Astrocyte of the hippocampus (primary cell): ENCODE data around the gene MX1.
A peak's percentile ranks its signal among the peaks of the same experiment; 100 is the strongest.

Experiments used
- DNase-seq: peaks from one replicate; pipeline ENCODE4 v3.0.0; 2011; ENCODE audit warnings: low read depth, low spot score

Gene MX1, protein sequence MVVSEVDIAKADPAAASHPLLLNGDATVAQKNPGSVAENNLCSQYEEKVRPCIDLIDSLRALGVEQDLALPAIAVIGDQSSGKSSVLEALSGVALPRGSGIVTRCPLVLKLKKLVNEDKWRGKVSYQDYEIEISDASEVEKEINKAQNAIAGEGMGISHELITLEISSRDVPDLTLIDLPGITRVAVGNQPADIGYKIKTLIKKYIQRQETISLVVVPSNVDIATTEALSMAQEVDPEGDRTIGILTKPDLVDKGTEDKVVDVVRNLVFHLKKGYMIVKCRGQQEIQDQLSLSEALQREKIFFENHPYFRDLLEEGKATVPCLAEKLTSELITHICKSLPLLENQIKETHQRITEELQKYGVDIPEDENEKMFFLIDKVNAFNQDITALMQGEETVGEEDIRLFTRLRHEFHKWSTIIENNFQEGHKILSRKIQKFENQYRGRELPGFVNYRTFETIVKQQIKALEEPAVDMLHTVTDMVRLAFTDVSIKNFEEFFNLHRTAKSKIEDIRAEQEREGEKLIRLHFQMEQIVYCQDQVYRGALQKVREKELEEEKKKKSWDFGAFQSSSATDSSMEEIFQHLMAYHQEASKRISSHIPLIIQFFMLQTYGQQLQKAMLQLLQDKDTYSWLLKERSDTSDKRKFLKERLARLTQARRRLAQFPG

DNA sequence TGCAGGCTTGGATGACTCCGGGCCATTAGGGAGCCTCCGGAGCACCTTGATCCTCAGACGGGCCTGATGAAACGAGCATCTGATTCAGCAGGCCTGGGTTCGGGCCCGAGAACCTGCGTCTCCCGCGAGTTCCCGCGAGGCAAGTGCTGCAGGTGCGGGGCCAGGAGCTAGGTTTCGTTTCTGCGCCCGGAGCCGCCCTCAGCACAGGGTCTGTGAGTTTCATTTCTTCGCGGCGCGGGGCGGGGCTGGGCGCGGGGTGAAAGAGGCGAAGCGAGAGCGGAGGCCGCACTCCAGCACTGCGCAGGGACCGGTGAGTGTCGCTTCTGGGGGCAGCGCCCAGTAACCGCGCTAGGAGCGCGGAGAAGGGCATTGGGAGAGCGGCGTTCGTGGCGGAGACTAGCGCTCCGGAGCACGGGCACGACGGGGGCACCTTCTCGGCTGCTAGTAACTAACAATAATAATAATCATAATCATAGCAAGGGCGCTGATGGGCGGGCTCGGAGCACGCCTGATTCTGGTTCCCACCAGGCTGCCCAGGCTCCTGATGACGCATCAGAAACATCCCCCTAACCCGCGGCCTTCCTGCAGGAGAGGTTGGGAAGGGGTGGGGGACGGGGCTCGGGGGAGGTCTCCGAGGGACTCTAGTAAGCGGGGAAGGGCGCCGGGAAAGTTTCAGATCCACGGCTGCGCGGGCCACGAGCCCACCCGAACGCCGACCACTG, at the start of gene MX1:
TSS of gene MX1 (plus strand) at position 286 of the 722 bp plus-strand sequence. CDS start 5,832 bp downstream, outside the sequence.
- DNase-seq, result peak; percentile 80

DNA sequence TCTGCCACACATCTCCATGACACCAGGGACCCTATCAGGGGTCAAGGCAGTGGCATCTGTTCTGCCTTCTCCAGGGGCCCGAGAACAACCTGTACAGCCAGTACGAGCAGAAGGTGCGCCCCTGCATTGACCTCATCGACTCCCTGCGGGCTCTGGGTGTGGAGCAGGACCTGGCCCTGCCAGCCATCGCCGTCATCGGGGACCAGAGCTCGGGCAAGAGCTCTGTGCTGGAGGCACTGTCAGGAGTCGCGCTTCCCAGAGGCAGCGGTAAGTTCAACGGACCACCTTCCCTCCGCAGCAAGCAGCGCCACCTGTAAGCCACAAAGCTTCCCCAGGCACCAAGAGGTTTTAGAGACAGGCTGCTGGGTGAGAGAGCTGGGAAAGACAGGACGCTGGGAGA, 48.3 kb upstream of the MX1 start:
- no peak for DNase-seq

DNA sequence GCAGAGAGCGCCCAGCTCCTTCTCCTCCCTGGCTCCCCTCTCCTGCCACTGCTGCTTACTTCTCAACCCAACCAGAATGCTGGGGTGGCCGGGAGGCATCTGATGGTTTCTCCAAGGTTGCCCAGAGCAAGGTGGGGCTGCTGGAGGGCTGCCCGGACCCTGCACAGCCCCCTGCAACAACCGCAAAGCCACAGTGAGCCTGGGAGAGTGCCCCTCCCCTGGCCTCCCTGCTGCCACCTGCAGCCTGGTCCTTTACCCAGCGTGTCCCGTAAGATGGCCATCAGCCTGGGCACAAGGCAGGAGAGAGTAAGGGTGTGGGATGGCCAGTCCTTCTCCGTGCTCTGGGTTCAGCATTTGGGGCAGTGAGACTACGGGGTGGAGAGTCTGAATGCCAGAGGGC, 47.2 kb upstream of the MX1 start:
- no peak for DNase-seq

DNA sequence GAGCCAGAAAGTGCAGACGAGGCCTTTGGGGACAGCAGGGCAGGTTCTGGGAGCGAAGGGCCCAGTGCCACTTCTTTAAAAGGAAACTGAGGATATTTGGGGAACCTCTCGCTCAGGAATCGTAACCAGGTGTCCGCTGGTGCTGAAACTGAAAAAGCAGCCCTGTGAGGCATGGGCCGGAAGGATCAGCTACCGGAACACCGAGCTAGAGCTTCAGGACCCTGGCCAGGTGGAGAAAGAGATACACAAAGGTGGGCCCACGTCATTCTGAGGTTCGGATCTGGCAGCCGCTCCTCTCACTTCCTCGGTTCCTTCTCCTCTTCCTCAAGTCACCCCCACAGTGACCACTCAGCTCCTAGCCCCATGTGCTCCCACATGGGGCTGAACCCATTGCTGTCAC, 46.1 kb upstream of the MX1 start:
- DNase-seq, result no peak

DNA sequence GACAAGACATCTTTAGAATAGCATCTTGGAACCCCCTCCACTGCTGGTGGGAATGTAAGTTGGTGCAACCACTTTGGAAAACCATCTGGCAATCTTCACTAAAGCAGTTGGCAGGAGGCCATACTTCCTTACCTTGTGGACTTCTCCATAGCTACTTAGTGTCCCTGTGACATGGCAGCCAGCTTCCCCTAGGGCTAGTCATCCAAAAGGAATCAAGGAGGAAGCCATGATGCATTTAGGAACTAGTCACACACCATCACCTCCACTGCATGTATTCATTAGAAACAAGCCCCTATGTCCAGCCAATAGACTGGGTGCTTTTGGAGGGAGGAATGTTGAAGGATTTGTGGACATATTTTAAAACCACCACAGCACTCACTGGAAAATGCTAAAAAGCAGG, 44.3 kb upstream of the MX1 start:
- DNase-seq, result no peak

DNA sequence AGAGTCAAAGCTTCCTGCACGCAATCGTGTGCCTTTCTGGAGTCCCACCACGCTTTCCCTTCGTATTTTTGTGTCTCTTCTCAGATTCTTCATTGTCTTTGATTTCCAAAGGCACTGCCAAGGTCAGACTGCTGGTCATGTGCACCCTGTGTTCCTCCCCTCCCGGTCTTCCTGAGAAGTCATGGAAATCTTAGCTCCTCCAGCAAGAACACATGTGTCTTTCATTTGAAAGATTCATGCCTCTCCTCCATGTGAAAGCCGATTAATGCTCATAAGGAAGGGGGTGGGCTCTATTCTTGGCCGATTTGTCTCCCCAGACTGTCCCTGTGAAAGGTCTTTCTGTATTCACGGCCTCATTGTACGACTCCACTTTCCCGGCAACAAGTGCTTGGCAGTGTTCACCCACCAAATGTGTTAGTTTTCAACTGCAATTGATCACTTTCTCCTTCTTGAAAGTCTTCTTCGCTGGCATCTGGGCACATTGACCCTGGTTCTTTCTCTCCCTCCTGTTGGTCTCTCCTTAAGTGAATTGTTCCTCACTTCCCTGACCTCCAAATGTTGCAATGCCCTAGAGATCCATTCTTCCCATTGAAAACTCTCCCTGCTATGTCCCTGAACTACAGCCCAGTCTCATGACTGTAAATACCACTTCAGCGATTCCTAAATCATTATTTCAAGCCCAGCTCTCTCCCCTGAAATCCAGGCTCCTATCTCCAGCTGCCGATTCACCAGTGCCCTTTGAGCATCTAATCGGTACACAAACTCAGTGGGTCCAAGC, 38.8 kb upstream of the MX1 start:
- no peak for DNase-seq

DNA sequence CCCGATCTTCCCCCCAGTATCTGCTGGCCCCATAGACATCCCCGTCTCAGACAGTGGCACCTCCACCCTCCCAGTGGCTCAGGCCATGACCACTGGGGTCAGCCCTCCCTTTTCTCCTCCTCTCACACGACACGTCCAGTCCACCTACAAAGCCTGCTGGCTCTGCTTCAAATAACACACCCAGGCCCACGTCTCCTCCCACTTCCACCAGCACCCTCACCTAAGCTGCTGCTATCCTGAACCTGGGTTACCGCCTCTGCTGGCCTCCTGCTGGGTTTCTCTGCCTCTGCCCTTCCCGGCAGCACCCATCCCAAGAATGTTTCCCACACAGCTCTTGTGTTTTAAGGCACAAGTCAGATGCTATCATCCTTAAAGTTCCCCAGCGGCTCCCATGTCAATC, 38.2 kb upstream of the MX1 start:
- DNase-seq, result no peak

DNA sequence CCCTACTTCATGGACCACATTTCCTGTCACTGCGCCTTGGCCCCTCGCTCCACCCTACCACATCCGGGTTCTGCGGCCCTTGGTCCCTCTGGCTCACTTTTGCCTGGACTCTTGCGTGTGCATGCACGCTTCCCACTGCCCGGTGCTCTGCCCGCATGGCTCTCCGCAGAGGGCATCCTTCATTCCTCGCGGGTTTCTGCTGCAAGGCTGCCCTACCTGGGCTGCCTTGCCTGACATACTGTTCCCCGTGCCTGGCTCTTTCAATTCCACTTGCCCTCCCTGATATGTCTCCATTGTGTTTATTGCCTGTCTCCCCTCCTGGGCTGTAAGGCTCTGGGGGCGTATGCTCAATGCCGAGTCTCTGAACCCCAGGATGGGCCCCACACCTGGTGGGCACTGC, 37.8 kb upstream of the MX1 start:
- no peak for DNase-seq

DNA sequence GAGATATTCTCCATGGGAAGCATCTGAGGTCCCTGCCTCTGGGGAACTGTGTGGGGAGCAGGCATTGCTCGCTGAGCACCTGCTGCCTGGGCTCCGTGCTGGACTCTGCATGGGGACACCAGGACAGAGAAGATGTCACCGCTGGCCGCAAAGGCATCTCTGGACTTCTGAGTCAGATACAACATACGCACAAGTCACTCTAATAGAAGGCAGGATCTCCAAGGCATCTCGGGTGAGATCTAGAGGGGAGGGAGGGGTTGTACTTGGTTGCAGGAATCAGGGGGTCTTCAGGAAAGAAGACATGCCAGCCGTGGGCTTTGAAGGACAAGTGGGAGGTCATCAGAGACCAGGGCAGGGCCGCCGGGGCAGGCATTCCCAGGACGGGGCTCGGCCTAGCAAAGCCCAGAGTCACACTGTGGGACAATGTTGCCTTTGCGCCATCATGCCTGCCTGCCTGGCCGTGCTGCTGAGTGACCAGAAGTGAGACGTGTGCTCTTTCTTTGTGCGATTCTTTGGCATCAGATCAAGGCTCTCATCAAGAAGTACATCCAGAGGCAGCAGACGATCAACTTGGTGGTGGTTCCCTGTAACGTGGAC, 35.9 kb upstream of the MX1 start:
- DNase-seq, result no peak

DNA sequence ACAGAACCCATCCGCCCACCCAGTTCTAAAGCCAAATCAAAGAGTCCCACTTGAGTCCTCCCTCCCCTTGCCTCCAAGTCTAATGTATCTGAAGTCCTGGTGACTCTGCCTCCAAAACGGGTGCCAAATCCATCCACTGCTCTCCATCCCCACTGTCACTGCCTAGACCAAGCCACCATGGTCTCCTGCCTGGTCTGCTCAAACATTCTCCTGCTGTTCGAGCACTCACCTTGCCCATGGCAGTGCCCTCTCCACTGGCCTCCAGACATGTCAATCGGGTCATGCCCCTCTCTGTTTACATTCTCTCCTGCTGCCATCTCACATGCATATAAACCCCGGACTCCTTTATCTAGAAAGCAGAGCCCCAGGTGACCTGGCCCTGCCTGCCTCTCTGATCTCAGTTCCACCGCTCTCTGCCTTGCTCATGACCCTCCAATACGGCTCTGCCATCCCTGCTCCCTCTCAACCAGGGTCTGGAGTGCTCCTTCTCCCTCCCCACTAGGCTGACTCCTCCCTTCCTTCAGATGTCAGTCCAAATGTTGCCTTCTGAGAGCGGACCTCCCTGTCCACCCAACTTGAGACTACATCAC, 32.1 kb upstream of the MX1 start:
- DNase-seq, result no peak

DNA sequence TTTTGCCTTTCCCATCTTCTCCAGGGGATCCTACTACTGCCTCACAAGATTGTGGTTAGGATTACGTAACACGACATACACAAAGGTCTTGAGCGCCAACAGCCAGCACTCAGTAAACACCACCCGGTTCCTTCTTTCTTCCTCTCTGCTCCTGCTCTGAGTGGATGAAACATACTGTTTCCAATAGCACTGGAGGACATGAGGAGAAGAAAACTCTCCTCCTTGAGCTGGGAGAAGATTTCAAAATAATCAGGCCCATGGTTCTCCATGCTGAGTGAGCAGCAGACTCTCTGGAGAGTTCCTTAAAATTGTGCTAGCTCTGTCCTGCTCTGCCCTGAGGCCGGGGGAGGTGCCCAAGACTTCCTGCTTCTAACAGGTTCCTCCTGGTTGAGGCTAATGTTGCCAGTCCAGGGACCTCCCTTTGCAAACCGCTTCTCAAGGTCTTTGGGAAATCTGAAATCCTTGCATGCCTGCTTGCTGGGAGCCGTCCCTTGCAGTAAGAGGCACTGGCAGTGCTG, 29.4 kb upstream of the MX1 start:
- DNase-seq, result no peak

DNA sequence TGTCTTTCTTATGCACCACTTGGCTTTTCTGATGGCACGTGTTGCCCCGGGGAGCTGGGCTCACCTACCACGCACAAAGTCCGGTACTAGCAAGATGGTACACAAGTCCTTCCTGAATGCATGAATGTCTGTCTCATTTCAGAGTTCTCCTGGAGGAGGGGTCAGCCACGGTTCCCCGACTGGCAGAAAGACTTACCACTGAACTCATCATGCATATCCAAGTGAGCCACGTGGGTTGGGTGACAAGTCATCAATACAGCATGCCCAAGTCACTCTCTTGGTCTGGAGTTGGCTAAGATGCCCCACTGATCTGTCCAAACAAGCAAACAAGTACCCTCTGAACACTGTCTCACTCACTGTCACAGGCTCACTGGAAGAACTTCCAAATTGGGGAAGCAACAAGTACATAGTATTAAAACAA, 28.6 kb upstream of the MX1 start:
- DNase-seq, result no peak

DNA sequence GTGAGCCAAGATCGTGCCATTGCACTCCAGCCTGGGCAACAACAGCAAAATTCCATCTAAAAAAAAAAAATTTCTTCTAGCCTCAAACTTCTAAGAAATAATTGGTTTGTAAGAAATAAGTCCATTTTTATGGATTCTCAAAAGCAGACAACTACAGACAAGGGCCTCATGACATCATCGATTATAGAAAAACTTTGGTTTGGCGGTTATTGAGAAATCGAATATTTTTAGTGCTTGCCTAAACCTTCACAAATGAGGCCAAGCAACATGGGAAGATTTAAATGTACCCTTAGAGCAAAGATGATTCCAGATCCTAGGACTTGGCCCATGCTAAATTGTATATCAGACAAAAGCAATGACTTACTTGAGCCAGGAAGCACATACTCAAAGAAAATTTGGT, 27.8 kb upstream of the MX1 start:
- DNase-seq, result no peak

DNA sequence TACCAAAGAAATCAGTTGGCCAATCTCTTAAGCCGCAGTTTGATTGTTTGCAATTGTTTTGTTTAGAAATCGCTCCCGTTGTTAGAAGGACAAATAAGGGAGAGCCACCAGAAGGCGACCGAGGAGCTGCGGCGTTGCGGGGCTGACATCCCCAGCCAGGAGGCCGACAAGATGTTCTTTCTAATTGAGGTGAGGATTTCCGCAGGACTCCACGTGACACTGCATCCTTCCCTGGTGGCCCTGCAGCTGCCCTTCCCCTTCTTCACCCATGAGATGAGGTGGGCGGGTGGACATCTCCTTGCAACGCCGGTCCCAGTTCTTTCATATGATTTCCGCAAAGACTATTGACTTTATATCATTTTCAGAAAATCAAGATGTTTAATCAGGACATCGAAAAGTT, 27.2 kb upstream of the MX1 start:
- DNase-seq, result no peak

DNA sequence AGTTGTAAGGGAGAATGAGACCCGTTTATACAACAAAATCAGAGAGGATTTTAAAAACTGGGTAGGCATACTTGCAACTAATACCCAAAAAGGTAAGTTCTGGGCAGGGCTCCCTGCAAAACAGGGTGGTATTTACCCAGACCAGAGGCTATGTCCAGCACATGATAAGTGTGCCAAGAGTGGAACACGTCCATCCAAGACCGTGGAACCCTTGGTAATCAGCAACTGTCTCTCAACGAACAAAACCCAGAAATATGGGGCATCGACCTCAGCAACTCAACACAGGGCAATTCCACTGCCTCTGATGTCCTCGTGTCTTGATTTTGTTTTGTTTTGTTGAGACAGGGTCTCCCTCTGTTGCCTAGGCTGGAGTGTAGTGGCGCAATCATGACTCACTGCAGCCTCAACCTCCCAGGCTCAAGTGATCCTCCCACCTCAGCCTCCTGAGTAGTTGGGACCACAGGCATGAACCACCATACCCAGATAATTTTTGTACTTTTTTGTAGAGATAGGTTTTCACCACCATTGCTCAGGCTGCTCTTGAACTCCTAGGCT, 26.7 kb upstream of the MX1 start:
- DNase-seq, result no peak

DNA sequence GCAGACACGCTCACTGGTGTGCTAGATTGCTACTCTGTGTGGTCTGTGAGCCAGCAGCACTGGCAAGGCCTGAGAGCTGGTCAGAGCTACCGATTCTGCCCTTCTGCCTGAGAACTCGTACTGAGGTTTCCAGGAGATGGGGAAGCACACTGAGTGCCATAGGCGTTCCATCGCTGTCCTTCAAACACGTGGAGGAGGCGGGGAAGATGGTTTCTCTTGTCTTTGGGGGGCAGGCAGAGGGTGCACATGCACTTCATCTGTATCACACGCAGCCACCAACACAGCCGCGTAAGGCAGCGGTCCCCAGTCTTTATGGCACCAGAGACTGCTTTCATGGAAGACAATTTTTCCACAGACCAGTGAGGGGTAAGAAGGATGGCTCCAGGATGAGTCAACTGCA, 23.8 kb upstream of the MX1 start:
- no peak for DNase-seq

DNA sequence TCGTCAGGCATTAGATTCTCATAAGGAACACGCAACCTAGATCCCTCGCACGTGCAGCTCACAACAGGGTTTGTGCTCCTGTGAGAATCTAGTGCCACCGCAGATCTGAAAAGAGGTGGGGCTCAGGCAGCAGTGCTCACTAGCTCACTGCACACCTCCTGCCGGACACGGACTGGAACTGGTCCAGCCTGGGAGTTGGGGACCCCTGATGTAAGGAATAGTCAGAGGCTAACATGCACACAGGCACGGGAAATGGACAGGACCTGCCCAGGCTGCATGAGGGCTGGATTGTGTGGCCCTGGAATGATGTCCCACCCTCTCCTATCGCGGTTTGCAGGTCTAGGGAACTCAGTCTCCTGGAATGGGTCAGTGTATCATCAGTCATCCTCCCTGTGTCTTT, 23.2 kb upstream of the MX1 start:
- DNase-seq, result no peak

DNA sequence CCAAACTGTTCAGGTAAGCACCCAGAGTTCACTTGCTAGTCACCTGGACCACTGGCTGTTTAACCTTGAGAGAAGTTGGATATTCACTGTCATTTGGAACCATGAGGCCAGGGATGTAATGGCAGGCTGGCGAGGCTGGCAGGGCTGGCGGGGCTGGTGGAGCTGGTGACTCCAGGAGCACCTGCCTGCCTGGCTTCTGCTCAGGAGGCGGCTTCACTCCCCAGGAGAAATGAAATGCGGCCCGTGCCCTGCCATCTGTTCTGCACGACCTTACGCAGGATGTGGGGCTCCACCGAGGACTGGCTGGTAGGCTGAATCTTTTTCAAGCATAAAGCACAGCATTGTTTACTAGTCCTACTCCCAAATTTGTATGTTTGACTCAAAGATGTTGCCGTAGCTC, 22.7 kb upstream of the MX1 start:
- DNase-seq, result no peak

DNA sequence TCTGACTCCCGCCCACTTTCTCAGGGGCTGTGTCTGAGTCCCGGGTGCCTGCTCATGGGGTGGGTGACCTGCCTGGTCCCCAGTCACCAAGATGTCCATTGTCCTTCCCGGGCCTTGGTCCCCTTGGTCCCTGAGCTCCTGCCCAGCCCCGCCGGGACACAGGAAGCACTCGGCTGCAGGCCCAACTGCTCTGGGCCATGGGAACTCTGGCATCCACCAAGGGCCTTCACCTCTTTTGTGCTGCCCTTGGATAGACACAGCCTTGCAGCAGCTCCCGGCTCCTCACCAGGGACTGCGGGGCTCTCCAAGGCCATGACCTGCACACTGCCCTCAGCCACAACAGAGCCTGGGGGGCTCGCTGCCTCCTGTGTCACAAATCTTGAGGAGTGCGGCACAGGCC, 22.1 kb upstream of the MX1 start:
- DNase-seq, result no peak

DNA sequence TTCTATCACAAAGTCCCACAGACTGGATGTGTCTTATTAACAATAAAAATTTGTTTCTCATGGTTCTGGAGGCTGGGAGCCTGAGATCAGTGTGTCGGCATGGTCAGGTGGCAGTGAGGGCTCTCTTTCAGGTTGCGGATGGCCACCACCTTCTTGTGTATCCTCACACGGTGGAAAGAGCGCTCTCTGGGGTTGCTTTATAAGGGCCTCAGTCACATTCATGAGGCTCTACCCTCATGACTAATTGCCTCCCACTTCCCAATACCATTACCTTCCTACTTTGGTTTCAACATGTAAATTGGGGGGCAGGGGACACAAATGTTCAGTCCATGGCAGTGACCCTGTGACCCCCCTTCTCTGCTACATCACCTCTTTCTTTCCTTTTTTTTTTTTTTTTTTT, 20.7 kb upstream of the MX1 start:
- DNase-seq, result no peak

DNA sequence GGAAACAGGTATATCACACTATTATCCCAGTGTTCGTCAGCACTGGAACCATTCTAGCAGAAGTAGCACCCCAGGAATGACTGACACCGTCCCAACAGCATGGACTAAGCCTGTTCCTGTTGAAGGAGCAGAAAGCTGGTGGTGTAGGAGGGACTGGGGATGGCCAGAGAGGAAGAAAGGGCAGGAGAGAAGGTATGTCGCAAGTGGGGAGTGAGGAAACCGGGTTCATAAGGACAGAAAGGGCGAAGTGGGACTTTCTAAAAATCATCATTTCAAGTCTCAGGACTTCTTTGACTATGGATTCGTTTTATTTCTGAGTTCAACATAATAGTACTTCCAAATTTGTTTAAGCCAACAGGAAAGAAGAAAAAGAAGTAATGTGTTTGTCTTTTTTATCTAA, 19.7 kb upstream of the MX1 start:
- no peak for DNase-seq
